Neural cell (in vitro differentiated cells): ENCODE results near the gene MRPS6. TPM values are rescaled to one million over a fixed set of nuclear protein-coding genes. Genes with fewer than 3 reads are reported as not detected.

Experiments used
- H2AFZ ChIP-seq: fragments of 200-600, 300-800 bp; sonication (generic), shearing (Covaris generic); 2 replicates; pipeline ENCODE4 v1.6.0; 2014; ENCODE audit warnings: low read depth, mild to moderate bottlenecking, antibody characterized with exemption, low read length, moderate library complexity
- H3F3A ChIP-seq: fragments of 200-600 bp; shearing (Covaris generic); 2 replicates; pipeline ENCODE4 v1.6.1; 2016; ENCODE audit warnings: mild to moderate bottlenecking, moderate library complexity, mixed read lengths, antibody characterized with exemption, low read length; ENCODE audit not compliant: insufficient read depth, poor library complexity, severe bottlenecking
- H3K27ac ChIP-seq: fragments of 200-600, 300-800 bp; sonication (generic), shearing (Covaris generic); 2 replicates; pipeline ENCODE4 v1.5.1; 2014; ENCODE audit warnings: mild to moderate bottlenecking, low read length, moderate library complexity
- H3K27me3 ChIP-seq: fragments of 300-800, 200-600 bp; sonication (generic), shearing (Covaris generic); 2 replicates; pipeline ENCODE4 v1.6.0; 2014; ENCODE audit warnings: mild to moderate bottlenecking, low read depth, low read length, moderate library complexity; ENCODE audit not compliant: insufficient read depth
- H3K36me3 ChIP-seq: fragments of 300-800, 200-600 bp; sonication (generic), shearing (Covaris generic); 2 replicates; pipeline ENCODE4 v1.5.1; 2014; ENCODE audit warnings: mild to moderate bottlenecking, antibody characterized with exemption, low read length, moderate library complexity; ENCODE audit not compliant: insufficient read depth
- H3K4me2 ChIP-seq: fragments of 300-800, 200-600 bp; sonication (generic), shearing (Covaris generic); 2 replicates; pipeline ENCODE4 v1.6.0; 2014; ENCODE audit warnings: mild to moderate bottlenecking, low read length
- H3K4me3 ChIP-seq: fragments of 300-800, 200-600 bp; sonication (generic), shearing (Covaris generic); 2 replicates; pipeline ENCODE4 v1.5.1; 2014; ENCODE audit warnings: mild to moderate bottlenecking, low read length, moderate library complexity
- H3K79me2 ChIP-seq: fragments of 200-600 bp; shearing (Covaris generic); replicated peaks from 2 replicates; pipeline ENCODE4 v1.6.0; 2014; ENCODE audit warnings: mild to moderate bottlenecking, low read length, moderate library complexity; ENCODE audit not compliant: insufficient read depth
- H3K9ac ChIP-seq: fragments of 300-800, 200-600 bp; sonication (generic), shearing (Covaris generic); 2 replicates; pipeline ENCODE4 v1.6.1; 2016; ENCODE audit warnings: mild to moderate bottlenecking, low read length, mixed read lengths
- H3K9me2 ChIP-seq: fragments of 200-600 bp; shearing (Covaris generic); 2 replicates; pipeline ENCODE4 v1.6.1; 2016; ENCODE audit warnings: mild to moderate bottlenecking, low read length, mixed read lengths; ENCODE audit not compliant: insufficient read depth
- H3K9me3 ChIP-seq: fragments of 200-600, 300-800 bp; sonication (generic), shearing (Covaris generic); 2 replicates; pipeline ENCODE4 v1.6.1; 2016; ENCODE audit warnings: mild to moderate bottlenecking, mixed run types, low read length, moderate library complexity, mixed read lengths
- H4K20me1 ChIP-seq: fragments of 200-600 bp; shearing (Covaris generic); 2 replicates; pipeline ENCODE4 v1.6.1; 2016; ENCODE audit warnings: mild to moderate bottlenecking, mixed run types; ENCODE audit not compliant: insufficient read depth
- EP300 ChIP-seq: fragments of 450-650 bp; conservative IDR thresholded peaks from 2 replicates; pipeline ENCODE4 v1.6.1; 2014; ENCODE audit warnings: antibody characterized with exemption, mild to moderate bottlenecking, moderate library complexity; ENCODE audit not compliant: poor library complexity, severe bottlenecking
- EZH2 ChIP-seq: fragments of 200-600, 300-800 bp; shearing (Covaris generic), sonication (generic); IDR thresholded peaks from 2 replicates; pipeline ENCODE4 v1.6.1; 2014; ENCODE audit warnings: antibody characterized with exemption, low read length, borderline replicate concordance, mild to moderate bottlenecking; ENCODE audit not compliant: insufficient read depth, poor library complexity, severe bottlenecking
- MXI1 ChIP-seq: fragments of 450-650 bp; conservative IDR thresholded peaks from 2 replicates; pipeline ENCODE4 v1.6.1; 2014; ENCODE audit warnings: antibody characterized with exemption, mild to moderate bottlenecking; ENCODE audit not compliant: poor library complexity, severe bottlenecking
- POLR2AphosphoS5 ChIP-seq: IDR thresholded peaks from 2 replicates; pipeline ENCODE4 v1.6.1; 2012
- RAD21 ChIP-seq: fragments of 450-650 bp; conservative IDR thresholded peaks from 2 replicates; pipeline ENCODE4 v1.6.1; 2014; ENCODE audit warnings: antibody characterized with exemption, mild to moderate bottlenecking, moderate library complexity
- SMC3 ChIP-seq: fragments of 450-650 bp; conservative IDR thresholded peaks from 2 replicates; pipeline ENCODE4 v1.6.1; 2014; ENCODE audit warnings: antibody characterized with exemption, mild to moderate bottlenecking, moderate library complexity; ENCODE audit not compliant: poor library complexity
- TAF1 ChIP-seq: IDR thresholded peaks from 2 replicates; pipeline ENCODE4 v1.6.1; 2012; ENCODE audit warnings: low read depth
- polyA minus RNA-seq: library from RNA; depleted of rRNA, polyadenylated mRNA; stranded (reverse); fragments of >200 nt; gene quantifications from 2 replicates; pipeline ENCODE4 v1.2.3, GENCODE V29; 2014
- polyA plus RNA-seq: library from polyadenylated mRNA; depleted of rRNA; stranded (reverse); fragments of >200 nt; gene quantifications from 2 replicates; pipeline ENCODE4 v1.2.3, GENCODE V29; 2014
- TF ChIP-seq, protein P1 (sequence below): IDR thresholded peaks from 2 replicates; pipeline ENCODE4 v1.6.1; 2012; ENCODE audit warnings: borderline replicate concordance
- TF ChIP-seq, protein P2 (sequence below): fragments of 450-650 bp; IDR thresholded peaks from 2 replicates; pipeline ENCODE4 v1.5.1; 2014; ENCODE audit warnings: antibody characterized with exemption, mild to moderate bottlenecking, moderate library complexity; ENCODE audit not compliant: poor library complexity, severe bottlenecking

The MRPS6 gene
- polyA plus RNA-seq (69.1 and 70.1 TPM in 2 replicates), polyA minus RNA-seq (21.4 and 25.8 TPM in 2 replicates)

DNA sequence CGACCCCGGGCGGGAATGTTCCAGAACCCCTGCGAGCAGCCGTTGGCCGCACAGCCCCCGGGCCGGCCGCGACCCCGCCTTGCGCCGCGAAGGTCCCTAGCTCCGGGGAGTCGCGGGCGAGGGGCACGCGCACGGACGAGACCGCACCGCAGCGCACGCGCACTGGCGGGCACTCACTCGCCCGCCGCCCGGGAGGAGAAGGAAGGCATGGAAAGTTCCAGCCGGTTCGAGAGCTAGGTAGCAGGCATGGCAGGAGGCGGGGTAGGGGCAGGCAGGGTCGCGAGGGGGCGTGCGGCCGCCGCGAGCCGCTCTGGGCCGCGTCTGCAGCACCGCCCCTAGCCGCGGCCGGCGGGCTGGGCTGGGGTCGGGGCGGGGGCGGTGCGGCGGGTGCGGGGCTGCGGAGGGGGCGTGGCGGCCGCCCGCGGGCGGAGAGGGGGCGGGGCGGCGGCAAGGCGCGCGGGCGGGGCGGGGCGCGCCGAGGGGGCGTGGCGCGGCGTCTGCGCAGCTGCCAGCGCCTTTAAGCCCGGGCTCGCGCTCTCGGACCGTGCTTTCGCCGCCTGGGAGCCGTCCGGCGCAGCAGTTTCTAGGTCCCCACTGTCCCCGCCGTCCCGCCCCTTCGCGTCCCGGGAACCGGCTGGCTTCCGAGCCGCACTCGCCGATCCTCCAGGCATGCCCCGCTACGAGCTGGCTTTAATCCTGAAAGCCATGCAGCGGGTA, at the start of gene MRPS6, which contains the start of gene SLC5A3:
MRPS6 (plus strand) TSS at position 547 of the 717 bp plus-strand sequence; CDS start at position 670, 123 bp downstream.
SLC5A3 (plus strand) TSS at position 547 of the 717 bp plus-strand sequence. CDS start 21,621 bp downstream, outside the sequence.
- peak within 1 kb of the TSS; percentile 45 for H2AFZ ChIP-seq
- peak within 1 kb of the TSS; percentile 78 for H3K9ac ChIP-seq
- no peaks in the 10 kb centered on the region for H3K9me2 ChIP-seq
- H3K4me2 ChIP-seq, result peak within 1 kb of the TSS; percentile 89
- TF ChIP-seq, protein P1, sequence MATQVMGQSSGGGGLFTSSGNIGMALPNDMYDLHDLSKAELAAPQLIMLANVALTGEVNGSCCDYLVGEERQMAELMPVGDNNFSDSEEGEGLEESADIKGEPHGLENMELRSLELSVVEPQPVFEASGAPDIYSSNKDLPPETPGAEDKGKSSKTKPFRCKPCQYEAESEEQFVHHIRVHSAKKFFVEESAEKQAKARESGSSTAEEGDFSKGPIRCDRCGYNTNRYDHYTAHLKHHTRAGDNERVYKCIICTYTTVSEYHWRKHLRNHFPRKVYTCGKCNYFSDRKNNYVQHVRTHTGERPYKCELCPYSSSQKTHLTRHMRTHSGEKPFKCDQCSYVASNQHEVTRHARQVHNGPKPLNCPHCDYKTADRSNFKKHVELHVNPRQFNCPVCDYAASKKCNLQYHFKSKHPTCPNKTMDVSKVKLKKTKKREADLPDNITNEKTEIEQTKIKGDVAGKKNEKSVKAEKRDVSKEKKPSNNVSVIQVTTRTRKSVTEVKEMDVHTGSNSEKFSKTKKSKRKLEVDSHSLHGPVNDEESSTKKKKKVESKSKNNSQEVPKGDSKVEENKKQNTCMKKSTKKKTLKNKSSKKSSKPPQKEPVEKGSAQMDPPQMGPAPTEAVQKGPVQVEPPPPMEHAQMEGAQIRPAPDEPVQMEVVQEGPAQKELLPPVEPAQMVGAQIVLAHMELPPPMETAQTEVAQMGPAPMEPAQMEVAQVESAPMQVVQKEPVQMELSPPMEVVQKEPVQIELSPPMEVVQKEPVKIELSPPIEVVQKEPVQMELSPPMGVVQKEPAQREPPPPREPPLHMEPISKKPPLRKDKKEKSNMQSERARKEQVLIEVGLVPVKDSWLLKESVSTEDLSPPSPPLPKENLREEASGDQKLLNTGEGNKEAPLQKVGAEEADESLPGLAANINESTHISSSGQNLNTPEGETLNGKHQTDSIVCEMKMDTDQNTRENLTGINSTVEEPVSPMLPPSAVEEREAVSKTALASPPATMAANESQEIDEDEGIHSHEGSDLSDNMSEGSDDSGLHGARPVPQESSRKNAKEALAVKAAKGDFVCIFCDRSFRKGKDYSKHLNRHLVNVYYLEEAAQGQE, result no peak
- TF ChIP-seq MXI1 (peak; percentile 63), SMC3 (peak; percentile 58), EZH2 (no peak), TAF1 (no peak), RAD21 (peak; percentile 57), EP300 (no peak), POLR2AphosphoS5 (peak; percentile 78)
- TF ChIP-seq, protein P2, sequence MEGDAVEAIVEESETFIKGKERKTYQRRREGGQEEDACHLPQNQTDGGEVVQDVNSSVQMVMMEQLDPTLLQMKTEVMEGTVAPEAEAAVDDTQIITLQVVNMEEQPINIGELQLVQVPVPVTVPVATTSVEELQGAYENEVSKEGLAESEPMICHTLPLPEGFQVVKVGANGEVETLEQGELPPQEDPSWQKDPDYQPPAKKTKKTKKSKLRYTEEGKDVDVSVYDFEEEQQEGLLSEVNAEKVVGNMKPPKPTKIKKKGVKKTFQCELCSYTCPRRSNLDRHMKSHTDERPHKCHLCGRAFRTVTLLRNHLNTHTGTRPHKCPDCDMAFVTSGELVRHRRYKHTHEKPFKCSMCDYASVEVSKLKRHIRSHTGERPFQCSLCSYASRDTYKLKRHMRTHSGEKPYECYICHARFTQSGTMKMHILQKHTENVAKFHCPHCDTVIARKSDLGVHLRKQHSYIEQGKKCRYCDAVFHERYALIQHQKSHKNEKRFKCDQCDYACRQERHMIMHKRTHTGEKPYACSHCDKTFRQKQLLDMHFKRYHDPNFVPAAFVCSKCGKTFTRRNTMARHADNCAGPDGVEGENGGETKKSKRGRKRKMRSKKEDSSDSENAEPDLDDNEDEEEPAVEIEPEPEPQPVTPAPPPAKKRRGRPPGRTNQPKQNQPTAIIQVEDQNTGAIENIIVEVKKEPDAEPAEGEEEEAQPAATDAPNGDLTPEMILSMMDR, result peak; percentile 43
- no peaks in the 10 kb centered on the region for H3K36me3 ChIP-seq
- H3K27ac ChIP-seq, result no peak within 1 kb of the TSS
- H3K9me3 ChIP-seq, result no peaks in the 10 kb centered on the region
- peak within 1 kb of the TSS; percentile 73 for H3K4me3 ChIP-seq
- H3K79me2 ChIP-seq, result peaks cover 37% of the 10 kb centered on the region
- no peaks in the 10 kb centered on the region for H4K20me1 ChIP-seq
- no peaks in the 10 kb centered on the region for H3K27me3 ChIP-seq
- no peaks in the 10 kb centered on the region for H3F3A ChIP-seq

DNA sequence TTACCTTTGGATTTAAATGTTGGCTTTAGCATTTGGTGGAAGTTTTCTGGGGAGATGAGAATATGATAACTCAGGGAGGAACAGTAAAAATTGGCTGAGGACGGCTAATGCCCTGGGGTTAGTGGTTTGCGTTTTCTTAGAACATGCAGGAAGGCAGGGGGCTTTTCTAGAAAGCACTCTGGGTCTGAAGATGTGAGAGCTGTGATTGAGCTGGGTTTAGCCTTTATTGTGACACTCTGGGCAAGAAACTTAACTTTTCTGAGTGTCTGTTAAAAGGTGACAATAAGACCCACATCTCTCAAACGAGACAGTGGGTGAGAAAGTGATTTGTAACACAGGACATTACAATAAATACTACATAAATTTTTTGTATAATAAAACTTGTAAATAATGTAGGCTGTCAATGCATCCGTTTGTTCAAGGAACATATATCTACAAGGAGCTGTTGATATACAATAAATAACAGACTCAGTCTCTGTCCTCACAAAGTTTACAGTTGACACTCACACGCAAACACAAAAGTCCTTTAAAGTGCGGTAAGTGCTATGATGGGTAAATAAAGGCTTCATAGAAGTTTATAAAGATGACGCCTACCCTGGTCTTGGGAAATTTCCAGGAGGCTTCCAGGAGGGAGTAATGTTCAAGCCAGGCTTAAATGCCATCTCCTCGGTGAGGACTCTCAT, 49.5 kb upstream of the MRPS6 start:
- no peak overlapping the region for H3K9ac ChIP-seq
- no peak overlapping the region for H3K4me2 ChIP-seq
- no peak overlapping the region for H3K4me3 ChIP-seq
- H3K9me3 ChIP-seq, result no peaks in the 10 kb centered on the region
- no peaks in the 10 kb centered on the region for H4K20me1 ChIP-seq
- no peak overlapping the region for H2AFZ ChIP-seq
- H3K27ac ChIP-seq, result no peak overlapping the region
- H3K9me2 ChIP-seq, result no peaks in the 10 kb centered on the region
- no peaks in the 10 kb centered on the region for H3K27me3 ChIP-seq
- no peaks in the 10 kb centered on the region for H3K79me2 ChIP-seq
- H3K36me3 ChIP-seq, result no peaks in the 10 kb centered on the region
- no peaks in the 10 kb centered on the region for H3F3A ChIP-seq
- TF ChIP-seq MXI1, result no peak
